ENCODE measurements around the gene ROS1.
"Not testable (repeated sequence)": the region's sequence is repeated elsewhere in the genome, so short reads cannot be mapped to it uniquely, and the experiment has no call there.

ROS1 gene

GRCh38 chr6:117375446-117375845 lies 50.3 kb downstream of the ROS1 start:
- DNase-seq = no peak

- DNase-seq = no peak
Observed at GRCh38 chr6:117373211-117373813, 52.4 kb downstream of the ROS1 start.

DNA sequence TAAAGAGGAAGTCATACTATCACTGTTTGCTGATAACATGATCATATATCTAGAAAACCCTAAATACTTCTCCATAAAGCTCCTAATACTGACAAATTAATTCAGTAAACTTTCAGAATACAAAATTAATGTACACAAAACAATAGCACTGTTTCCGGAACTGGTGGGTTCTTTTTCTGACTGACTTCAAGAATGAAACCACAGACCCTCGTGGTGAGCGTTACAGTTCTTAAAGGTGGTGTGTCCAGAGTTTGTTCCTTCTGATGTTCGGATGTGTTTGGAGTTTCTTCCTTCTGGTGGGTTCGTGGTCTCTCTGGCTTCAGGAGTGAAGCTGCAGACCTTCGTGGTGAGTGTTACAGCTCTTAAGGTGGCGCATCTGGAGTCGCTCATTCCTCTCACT lies 53.5 kb downstream of the ROS1 start:
- not testable (repeated sequence) for DNase-seq

GRCh38 chr6:117371492-117371891 lies 54.2 kb downstream of the ROS1 start:
- DNase-seq = no peak

DNA sequence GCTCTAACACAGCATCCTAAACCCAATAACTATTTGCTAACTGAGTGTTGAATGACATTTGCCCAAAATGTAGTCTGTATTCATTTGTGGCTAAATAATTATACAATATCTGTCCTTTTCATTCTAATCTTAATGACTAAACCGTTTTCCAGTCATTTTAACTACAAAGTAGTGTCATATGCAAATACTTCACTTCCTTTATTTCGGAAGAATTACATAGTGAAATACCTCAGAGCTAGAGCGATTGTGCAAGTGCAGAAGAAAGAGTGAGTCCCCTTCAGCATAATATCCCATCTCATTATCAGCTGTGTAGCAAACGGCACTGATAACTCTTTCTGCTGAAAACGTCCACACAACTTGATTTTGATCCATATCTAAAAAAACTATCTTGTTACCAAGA lies 66.2 kb downstream of the ROS1 start:
- peak; percentile 7 for DNase-seq

DNA sequence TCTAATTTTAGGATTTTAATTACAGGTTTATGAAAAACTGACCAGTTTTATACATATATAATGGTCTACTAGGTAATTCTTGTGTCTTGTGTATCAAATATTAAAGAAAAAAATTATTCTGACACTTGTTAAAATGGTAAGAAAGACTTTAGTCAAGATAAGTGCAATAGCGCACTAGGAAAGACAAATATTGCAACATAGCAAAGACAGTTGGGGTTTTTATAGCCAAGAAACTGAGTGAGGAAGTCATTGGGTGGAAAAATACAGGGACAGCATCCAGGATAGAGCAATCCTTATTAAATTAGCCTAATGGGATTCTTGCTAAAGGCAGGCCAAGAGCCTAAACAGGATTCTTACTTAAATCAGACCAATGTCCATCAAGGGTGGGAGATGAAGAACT lies 71.1 kb downstream of the ROS1 start:
- no peak for DNase-seq

DNA sequence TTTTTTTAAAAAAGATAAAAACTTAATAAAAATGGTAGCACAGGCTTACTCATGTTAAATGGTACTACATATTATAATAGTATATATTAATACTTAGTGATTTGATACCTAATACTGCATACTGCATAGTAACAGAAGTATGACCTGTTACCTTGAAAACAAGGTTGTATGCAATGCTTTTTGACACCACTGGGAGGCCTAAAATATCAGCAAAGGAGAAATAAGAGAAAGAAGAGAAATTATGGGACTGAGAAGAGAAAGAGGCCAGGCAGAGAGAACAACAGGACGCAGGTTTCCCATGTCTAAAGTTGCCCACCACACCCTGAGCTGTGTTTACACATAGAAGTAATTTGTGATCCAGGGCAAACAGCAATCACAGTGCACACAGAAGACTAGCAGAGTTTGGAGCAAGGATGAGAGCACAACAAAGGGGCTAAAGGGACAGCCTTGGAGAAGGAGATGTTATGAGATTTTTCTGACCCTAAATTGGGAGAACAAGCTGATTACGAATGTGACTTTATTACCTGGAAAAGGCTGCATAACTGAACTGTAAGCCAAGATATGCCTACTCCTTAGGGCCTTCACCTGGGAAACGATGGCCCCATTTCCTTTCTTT lies 73.2 kb downstream of the ROS1 start:
- DNase-seq = no peak

DNA sequence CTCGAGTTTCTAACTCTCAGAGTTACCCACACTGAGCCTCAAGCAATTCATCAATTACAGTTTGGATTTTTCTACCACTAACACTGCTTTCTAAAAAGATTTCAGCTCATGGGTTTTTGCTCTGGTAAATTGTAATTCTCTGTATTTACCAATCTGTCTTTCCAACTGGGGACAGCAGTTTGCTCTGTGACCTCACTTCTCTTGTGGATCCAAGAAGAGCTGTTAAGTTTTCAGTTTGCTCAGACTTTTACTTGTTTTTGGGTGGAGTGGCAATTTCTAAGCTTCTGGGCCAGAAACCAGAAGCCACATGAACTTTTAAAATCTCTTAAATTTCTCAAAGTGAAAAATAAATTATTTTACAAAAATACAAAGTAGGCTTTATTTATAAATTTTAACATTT lies 74.2 kb downstream of the ROS1 start:
- DNase-seq = no peak

GRCh38 chr6:117346142-117346930 lies 79.4 kb downstream of the ROS1 start:
- no peak for DNase-seq

DNA sequence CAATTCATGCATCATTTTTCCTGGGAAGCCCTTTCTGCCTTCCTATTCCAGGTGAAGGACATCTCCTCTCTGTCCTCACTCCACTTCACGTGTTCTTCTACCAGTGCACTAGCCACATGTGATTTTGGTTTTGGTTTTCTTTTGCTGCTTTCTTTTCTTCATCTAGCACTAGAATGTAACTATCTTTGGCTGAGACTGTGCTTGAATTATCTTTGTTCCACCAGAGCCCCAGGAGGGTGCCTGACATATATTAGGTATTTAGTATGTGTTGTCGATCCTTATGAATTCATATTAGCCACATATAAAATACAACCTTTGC lies 80.5 kb downstream of the ROS1 start:
- DNase-seq = no peak

GRCh38 chr6:117344444-117345291 lies 81.1 kb downstream of the ROS1 start:
- DNase-seq = no peak

GRCh38 chr6:117338567-117338966 lies 87.2 kb downstream of the ROS1 start:
- no peak for DNase-seq

DNA sequence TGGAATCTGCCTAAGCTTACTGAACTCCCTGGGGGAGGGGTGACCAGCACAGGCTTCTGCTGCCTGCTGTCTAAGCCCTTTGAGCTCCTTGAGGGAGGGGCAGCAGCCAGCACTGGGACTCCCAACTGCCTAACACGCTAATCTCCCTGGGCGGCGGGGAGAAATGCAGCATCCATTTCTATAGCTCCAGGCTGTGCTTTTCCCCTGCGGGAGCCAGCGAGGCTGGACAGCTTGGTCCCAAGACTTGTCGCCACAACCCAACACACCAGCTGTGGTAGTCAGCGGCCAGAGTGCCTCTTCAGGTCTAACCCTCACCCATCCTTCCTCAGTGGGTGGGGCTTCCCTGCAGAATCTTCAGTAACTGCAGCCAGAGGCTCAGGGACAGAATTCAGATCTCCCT lies 95.8 kb downstream of the ROS1 start:
- no peak for DNase-seq

DNA sequence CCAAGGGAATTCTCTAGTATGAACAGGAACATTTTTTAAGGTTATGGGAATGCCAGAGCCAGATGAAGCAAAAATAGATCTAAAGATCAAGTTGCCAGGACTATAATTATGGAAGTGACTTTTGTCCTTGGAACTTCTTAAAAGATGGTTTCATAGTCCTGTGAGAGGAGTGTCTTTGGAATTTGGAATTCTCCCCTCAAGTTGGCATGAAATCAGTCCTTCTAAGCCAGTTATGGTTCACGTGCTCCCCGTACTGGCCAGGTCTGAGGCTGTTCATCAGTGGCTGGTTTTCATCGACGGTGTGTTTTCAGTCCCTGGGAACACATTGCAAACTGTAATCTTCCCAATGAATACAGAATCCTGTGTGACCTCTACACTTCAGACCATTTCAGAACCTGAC lies 97.2 kb downstream of the ROS1 start:
- no peak for DNase-seq

GRCh38 chr6:117328005-117328389 lies 97.7 kb downstream of the ROS1 start:
- DNase-seq = no peak

- no peak for DNase-seq
Observed at GRCh38 chr6:117327149-117328004, 98.4 kb downstream of the ROS1 start.

DNA sequence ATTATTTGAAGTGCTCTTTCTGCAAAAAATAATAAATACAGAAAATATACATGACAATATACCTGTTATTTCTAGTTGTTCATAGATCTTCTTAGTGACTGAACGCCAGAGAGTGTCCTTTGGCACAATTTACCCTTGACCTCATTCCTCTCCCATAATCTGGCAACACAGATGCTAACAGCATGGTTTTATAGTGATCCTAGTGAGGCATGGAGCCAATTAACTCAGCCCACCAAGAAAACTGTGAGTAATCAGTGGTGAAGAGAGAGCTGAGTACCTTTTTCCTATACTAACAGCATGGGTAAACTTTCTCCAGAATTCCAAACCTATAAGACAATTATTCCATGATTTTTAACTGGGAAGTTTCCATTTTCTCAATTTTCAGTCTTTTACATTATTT lies 99.3 kb downstream of the ROS1 start:
- DNase-seq = no peak

DNA sequence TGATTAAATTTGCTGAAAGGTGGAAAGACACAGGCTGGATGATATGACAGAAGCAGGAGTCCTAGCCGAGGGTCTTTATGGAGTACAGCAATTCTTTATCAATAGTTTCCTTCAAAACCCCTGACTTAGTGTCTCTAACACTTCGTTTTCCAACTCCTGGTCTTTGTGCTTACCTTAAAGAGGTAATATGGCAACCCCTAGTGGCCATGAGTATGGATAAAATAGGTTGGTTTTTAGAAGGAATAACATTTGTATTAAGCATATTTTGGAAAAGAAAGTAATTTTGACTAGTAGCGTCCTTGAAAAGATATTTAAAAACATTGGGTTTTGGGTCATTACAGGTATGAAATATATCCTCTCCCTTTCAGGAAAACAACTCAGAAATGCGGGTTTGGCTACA lies 108.5 kb downstream of the ROS1 start:
- no peak for DNase-seq

DNA sequence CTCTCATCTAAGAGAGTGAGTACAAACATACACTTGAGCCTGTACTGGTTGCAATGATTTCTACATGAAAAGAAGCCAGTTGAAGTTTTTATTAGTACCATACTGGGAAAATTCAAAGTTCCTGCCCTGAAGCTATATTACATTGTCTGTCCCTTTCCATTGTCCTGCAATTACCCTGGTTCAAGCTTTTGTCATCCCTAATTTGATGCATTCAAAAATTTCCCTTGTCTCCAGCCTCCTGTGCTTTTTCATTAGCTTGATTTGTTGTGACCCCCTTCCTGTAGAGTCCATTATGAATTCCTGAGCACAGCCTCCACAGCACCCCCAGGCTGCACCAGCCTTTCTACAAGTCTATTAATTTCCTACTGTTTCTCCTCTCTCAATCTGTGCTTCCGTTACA lies 114.0 kb downstream of the ROS1 start:
- no peak for DNase-seq

- no peak for DNase-seq
Observed at GRCh38 chr6:117311310-117311709, 114.4 kb downstream of the ROS1 start.

DNA sequence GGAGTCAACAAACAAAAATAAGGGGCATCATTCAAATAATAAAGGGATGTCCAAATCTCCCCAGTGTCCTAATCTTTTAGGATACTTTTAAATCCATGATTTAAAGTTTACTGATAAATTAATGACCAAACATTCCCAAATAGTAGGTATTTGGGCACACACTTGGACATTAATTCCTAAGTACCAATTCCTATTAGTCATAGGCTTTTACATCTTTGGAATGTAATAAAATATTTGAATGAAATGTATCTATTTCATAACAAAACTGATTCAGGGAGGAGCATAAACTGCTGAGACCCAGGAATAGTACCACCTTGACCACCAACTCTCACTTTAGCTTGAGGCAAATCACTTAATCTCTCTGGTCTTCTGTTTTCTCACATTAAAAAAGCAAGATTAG lies 116.1 kb downstream of the ROS1 start:
- no peak for DNase-seq

DNA sequence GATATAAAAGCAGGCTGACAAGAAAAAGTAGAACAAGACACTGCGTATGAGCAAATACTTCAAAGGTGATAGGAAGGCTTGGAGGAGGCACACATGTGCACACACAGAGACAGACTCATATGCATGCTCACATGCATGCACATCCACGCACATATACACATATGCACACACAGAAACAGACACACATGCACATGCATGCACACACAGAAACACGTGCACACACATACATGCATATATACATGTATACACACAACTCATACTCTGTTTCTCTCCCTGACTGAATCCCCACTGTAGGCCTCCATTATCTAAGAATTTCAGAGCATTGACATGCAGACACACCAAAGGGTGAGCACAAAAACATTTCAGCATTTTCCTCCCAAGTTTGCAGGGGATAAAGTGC lies 116.7 kb downstream of the ROS1 start:
- no peak for DNase-seq

- DNase-seq = no peak
Observed at GRCh38 chr6:117307655-117308054, 118.1 kb downstream of the ROS1 start.

Measured in SIG-M5 (cell line).